Measurements from ENCODE around the gene CYP27B1. TPM values are rescaled to one million over a fixed set of nuclear protein-coding genes. Genes with fewer than 3 reads are reported as not detected.

CYP27B1 gene
- total RNA-seq, 1 donor from 2014 or later: 2.4 TPM

DNA sequence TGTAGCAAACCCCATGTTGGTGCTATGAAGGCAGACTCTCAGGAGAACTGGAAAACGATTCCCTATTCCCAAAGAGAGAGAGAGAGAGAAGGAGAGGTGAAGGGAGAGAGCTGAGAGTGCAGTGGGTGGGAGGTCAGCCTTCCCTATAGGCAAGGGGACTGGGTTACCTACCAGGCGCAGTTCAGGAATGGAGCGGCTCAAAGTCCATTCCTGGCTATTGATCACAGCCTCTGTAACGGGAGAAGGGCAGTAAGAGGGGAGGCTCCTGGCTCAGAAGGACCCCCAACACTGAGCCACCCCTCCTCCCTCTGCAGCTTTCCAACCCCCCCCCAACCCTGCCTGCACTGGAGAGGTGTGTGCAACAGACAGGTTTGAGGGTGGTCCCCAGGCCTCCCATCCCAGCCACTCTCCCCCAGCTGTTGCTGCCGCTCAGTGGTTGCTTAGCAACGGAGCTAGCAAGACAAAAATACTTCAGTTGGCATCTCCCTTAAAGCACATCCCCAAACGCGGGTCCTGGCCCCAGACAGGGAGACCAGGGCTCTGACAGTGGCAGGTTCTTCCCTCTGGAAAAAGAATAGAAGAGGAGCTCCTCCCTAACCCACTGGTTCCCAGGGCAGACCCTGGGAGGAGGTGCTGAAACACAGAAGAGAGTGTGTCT lies 31.6 kb downstream of the CYP27B1 start:
- ChIA-PET POLR2A (interaction anchor here (0.6 kb wide), 1 partner anchor 40 kb away, joined by 4 read pairs; no protein-coding TSS in a partner anchor), CTCF (no interaction called here)
- intact Hi-C loops (cut with micrococcal nuclease): no loop called here
- DNase-seq (no peak), ATAC-seq (ENCODE audit: low read depth) (no peak)
- Mint-ChIP-seq H3K27ac (no peak overlapping the region), H3K36me3 (ENCODE audit: low read depth) (peaks cover 60% of the 10 kb centered on the region), H3K4me1 (peaks cover 12% of the 10 kb centered on the region), H3K4me3 (no peak overlapping the region), H3K27me3 (no peaks in the 10 kb centered on the region), H3K9me3 (no peaks in the 10 kb centered on the region)
- TF ChIP-seq, protein P1, sequence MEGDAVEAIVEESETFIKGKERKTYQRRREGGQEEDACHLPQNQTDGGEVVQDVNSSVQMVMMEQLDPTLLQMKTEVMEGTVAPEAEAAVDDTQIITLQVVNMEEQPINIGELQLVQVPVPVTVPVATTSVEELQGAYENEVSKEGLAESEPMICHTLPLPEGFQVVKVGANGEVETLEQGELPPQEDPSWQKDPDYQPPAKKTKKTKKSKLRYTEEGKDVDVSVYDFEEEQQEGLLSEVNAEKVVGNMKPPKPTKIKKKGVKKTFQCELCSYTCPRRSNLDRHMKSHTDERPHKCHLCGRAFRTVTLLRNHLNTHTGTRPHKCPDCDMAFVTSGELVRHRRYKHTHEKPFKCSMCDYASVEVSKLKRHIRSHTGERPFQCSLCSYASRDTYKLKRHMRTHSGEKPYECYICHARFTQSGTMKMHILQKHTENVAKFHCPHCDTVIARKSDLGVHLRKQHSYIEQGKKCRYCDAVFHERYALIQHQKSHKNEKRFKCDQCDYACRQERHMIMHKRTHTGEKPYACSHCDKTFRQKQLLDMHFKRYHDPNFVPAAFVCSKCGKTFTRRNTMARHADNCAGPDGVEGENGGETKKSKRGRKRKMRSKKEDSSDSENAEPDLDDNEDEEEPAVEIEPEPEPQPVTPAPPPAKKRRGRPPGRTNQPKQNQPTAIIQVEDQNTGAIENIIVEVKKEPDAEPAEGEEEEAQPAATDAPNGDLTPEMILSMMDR (IDR thresholded peaks at IDR 0.05): no peak

DNA sequence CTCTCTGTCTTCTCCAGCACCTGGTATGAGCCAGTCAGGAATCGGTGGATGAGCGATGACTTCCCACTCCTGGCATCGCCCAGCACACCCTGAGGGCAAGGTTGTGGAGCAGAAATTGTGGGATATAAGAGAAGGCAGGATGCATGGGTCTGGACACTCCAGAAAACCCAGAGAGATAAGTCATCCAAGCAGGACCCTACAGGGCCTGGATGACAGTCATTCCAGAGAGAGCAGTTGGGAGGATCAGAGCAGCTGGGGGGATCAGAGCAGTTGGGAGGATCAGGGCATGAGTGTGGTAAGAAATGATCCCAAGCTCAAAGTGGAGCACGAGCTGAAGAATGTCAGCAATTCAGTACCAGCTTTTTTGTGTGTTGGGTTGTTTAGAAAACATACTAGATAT lies 32.3 kb downstream of the CYP27B1 start:
- no peak overlapping the region for H3K27ac Mint-ChIP-seq
- no peak overlapping the region for H3K4me3 Mint-ChIP-seq
- TF ChIP-seq, protein P1 (IDR thresholded peaks at IDR 0.05): no peak
- ChIA-PET CTCF (interaction anchor here (0.6 kb wide), 1 partner anchor 152 kb away, joined by 3 read pairs; no protein-coding TSS in a partner anchor), POLR2A (no interaction called here)
- H3K27me3 Mint-ChIP-seq: no peaks in the 10 kb centered on the region
- peaks cover 66% of the 10 kb centered on the region for H3K36me3 Mint-ChIP-seq (ENCODE audit: low read depth)
- DNase-seq (no peak), ATAC-seq (ENCODE audit: low read depth) (no peak)
- peaks cover 10% of the 10 kb centered on the region for H3K4me1 Mint-ChIP-seq
- no peaks in the 10 kb centered on the region for H3K9me3 Mint-ChIP-seq
- intact Hi-C loops (cut with micrococcal nuclease): no loop called here

DNA sequence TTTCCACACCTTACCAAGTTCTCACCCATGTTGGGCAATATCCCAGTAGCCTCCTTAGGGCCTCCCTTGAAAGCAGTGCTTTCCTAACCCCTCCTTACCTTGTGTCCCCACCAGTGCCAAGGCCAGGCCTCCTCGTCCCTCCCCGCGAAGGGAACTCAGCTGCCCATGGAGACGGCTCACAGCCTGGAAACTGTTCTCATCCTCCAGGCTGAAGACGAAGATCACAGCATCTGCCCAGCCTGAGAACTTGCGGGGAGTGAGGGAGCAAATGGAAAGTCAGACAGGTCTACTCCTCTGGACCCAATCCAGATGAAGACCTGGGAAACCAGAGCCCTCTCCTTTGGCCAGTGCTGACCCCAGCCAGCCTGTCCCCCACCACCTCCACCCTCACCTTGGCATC lies 33.0 kb downstream of the CYP27B1 start:
- peaks cover 4% of the 10 kb centered on the region for H3K4me1 Mint-ChIP-seq
- POLR2A ChIA-PET: interaction anchor here (0.6 kb wide), 1 partner anchor 8 kb away, joined by 3 read pairs; no protein-coding TSS in a partner anchor
- TF ChIP-seq, protein P1 (IDR thresholded peaks at IDR 0.05): no peak
- CTCF ChIA-PET: no interaction called here
- H3K36me3 Mint-ChIP-seq (ENCODE audit: low read depth): peaks cover 67% of the 10 kb centered on the region
- H3K9me3 Mint-ChIP-seq: no peaks in the 10 kb centered on the region
- DNase-seq (no peak), ATAC-seq (ENCODE audit: low read depth) (no peak)
- H3K27ac Mint-ChIP-seq: no peak overlapping the region
- no peaks in the 10 kb centered on the region for H3K27me3 Mint-ChIP-seq
- no peak overlapping the region for H3K4me3 Mint-ChIP-seq
- intact Hi-C loops (cut with micrococcal nuclease): no loop called here

DNA sequence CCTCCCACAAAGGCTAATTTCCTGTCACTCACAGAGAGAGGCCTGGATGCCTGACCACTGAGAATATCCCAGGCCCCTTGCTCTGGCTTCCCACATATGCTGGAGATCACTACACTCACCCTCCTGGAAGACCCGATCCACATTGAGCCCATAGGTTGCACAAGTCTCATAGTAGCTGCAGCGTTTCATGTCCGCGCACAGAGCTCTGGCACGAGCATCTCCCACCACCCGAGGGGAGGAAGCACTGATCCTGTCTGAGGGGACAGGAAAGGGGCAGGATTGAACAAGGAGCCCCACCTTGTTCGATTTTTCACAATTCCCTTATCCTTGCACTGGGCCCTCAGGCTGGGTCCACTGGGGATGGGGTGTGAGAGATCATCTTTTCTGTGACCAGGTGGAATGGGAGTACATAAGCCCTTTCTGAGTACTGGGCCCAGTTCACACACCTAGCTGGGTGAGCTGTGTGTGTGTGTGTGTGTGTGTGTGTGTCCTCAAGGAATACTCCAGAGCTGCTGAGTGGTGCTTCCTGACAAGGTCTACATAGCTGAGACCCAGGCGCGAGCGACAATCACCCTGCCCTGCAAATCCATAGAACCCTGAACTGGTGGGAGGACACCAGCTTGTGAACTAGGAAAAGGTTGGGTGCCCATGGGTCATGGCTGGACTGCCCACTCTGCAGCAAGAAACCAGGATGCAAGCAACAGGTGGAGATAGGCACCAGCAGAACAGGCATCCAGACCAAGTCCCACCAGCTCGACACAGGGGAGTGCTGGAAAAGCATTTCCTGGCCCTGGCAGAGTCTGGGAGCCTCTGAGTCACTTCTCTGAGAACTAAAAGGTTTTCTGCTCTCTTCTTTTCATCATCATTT lies 33.9 kb downstream of the CYP27B1 start:
- Mint-ChIP-seq H3K4me1 (peaks cover 3% of the 10 kb centered on the region), H3K27me3 (no peaks in the 10 kb centered on the region), H3K27ac (no peak overlapping the region), H3K4me3 (no peak overlapping the region), H3K36me3 (ENCODE audit: low read depth) (peaks cover 73% of the 10 kb centered on the region), H3K9me3 (no peaks in the 10 kb centered on the region)
- ChIA-PET CTCF (interaction anchor here (0.7 kb wide), 1 partner anchor 351 kb away, joined by 3 read pairs; no protein-coding TSS in a partner anchor), POLR2A (interaction anchor here (0.6 to 1.0 kb wide), 2 partner anchors 8 to 9 kb away, joined by 3 to 6 read pairs; no protein-coding TSS in a partner anchor)
- intact Hi-C loops (cut with micrococcal nuclease): no loop called here
- TF ChIP-seq, protein P1 (IDR thresholded peaks at IDR 0.05): no peak
- DNase-seq: no peak
- ATAC-seq (ENCODE audit: low read depth): no peak

DNA sequence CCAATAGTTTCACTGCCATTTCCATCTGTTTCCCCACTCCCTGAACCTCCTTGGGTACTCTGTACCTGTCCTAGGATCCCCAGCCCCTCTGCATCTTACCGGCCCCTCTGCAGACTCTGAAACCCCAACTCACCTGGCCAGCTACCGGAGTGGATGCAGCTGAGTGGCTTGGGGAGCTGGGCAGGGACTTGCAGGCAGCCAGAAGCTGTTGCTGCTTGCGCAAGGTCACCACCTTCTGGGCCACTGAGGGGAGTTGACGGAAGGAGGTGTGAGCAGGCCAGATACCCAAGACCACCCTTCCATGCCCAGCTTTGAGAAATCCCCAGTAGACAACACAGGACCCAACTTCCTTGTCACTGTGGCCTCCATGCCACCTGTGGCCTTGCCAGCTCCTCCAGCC lies 34.6 kb downstream of the CYP27B1 start:
- ATAC-seq (ENCODE audit: low read depth): no peak
- no peaks in the 10 kb centered on the region for H3K9me3 Mint-ChIP-seq
- ChIA-PET POLR2A (interaction anchor here (1.0 kb wide), 1 partner anchor 9 kb away, joined by 6 read pairs; no protein-coding TSS in a partner anchor), CTCF (no interaction called here)
- no peak overlapping the region for H3K27ac Mint-ChIP-seq
- no peaks in the 10 kb centered on the region for H3K27me3 Mint-ChIP-seq
- no peak overlapping the region for H3K4me3 Mint-ChIP-seq
- H3K4me1 Mint-ChIP-seq: peaks cover 3% of the 10 kb centered on the region
- intact Hi-C loops (cut with micrococcal nuclease): no loop called here
- no peak for DNase-seq
- H3K36me3 Mint-ChIP-seq (ENCODE audit: low read depth): peaks cover 78% of the 10 kb centered on the region
- TF ChIP-seq, protein P1 (IDR thresholded peaks at IDR 0.05): no peak
